Middle frontal gyrus (tissue), 1 donor: ENCODE results near the gene PLIN5.

Source experiments
- DNase-seq: peaks from one replicate; pipeline ENCODE4 v3.0.0-alpha.2; 2015; ENCODE audit warnings: low spot score; ENCODE audit errors: extremely low spot score

PLIN5 gene

GRCh38 chr19:4523306-4524110 lies 11.5 kb downstream of the PLIN5 start:
- no peak for DNase-seq

GRCh38 chr19:4522291-4523002 lies 12.6 kb downstream of the PLIN5 start:
- DNase-seq, result no peak

- no peak for DNase-seq
Measured at GRCh38 chr19:4521888-4522242, 13.2 kb downstream of the PLIN5 start.

- DNase-seq, result no peak
Measured at GRCh38 chr19:4521170-4521887, 13.7 kb downstream of the PLIN5 start.

- DNase-seq, result no peak
Measured at GRCh38 chr19:4519521-4520277, 15.3 kb downstream of the PLIN5 start.

GRCh38 chr19:4519172-4519496 lies 15.9 kb downstream of the PLIN5 start:
- DNase-seq, result no peak

GRCh38 chr19:4518345-4519171 lies 16.5 kb downstream of the PLIN5 start, which contains the start of gene PLIN4:
PLIN4 (minus strand) TSS chr19:4518486; CDS start chr19:4518272, 214 bp downstream.
- DNase-seq, result no peak

GRCh38 chr19:4517451-4518057 lies 17.5 kb downstream of the PLIN5 start:
- no peak for DNase-seq

- no peak for DNase-seq
Measured at GRCh38 chr19:4516939-4517300, 18.1 kb downstream of the PLIN5 start.

- no peak for DNase-seq
Measured at GRCh38 chr19:4516199-4516938, 18.7 kb downstream of the PLIN5 start.

GRCh38 chr19:4515732-4516131 lies 19.3 kb downstream of the PLIN5 start:
- no peak for DNase-seq

GRCh38 chr19:4513248-4513647 lies 21.8 kb downstream of the PLIN5 start:
- no peak for DNase-seq

- no peak for DNase-seq
Measured at GRCh38 chr19:4512070-4512469, 23.0 kb downstream of the PLIN5 start.

GRCh38 chr19:4511300-4512054 lies 23.5 kb downstream of the PLIN5 start:
- no peak for DNase-seq

- no peak for DNase-seq
Measured at GRCh38 chr19:4510435-4511255, 24.4 kb downstream of the PLIN5 start.

- no peak for DNase-seq
Measured at GRCh38 chr19:4508698-4509097, 26.3 kb downstream of the PLIN5 start.

- no peak for DNase-seq
Measured at GRCh38 chr19:4507804-4508203, 27.2 kb downstream of the PLIN5 start.

- DNase-seq, result no peak
Measured at GRCh38 chr19:4507150-4507452, 27.9 kb downstream of the PLIN5 start.
